ENCODE measurements around the gene DNAJC6.

DNAJC6 gene

DNA sequence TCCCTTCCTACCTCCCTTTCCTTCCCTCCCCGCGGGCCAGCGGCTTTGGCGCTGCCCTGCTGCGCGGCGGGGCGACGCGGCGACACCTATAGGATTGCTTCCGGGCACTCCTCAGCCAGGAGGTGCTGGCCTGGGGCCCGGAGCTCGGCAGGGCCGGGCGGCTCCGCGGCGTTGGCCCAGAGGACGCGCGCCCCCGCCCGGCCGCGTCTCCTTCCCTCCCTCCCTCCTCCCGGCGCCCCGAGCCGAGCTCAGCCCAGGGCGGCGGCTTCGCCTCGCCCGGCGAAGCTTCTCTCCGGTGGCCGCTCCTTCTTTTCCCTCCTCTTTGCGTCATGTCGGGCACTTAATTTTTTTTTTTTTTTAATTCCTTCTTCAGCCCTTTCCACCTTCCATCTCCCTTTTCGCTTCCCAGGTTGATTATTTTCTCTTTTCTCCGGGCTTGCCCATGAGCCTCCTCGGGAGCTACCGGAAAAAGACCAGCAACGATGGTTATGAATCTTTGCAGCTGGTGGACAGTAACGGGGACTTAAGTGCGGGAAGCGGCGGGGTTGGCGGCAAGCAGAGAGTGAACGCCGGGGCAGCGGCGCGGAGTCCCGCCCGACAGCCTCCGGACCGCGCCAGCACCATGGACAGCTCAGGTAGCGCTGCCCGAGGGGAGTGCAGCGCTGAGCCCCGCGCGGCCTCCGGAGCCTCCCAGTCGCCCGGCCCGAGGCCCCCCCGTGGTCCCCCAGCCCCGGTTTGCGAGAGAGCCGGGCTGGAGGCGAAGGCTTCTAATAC, at the start of gene DNAJC6:
Gene DNAJC6 (plus strand): TSS at position 240 of the 774 bp plus-strand sequence. CDS start 203 bp downstream, at position 443.
- DNase-seq (peak; percentile 71), ATAC-seq (peak; percentile 87)
- H3K4me1 Mint-ChIP-seq, result peaks cover 3% of the 10 kb centered on the region
- H3K27ac Mint-ChIP-seq, result no peak within 1 kb of the TSS
- H3K4me3 Mint-ChIP-seq, result peak within 1 kb of the TSS; percentile 66
- no peaks in the 10 kb centered on the region for H3K9me3 Mint-ChIP-seq
- no peaks in the 10 kb centered on the region for H3K36me3 Mint-ChIP-seq (ENCODE audit: low read depth)
- H3K27me3 Mint-ChIP-seq, result peaks cover 43% of the 10 kb centered on the region

- Mint-ChIP-seq H3K4me1 (peaks cover 36% of the 10 kb centered on the region), H3K27me3 (peaks cover 30% of the 10 kb centered on the region), H3K4me3 (no peak overlapping the region), H3K27ac (peak overlapping the region; percentile 31), H3K36me3 (ENCODE audit: low read depth) (no peaks in the 10 kb centered on the region), H3K9me3 (no peaks in the 10 kb centered on the region)
- DNase-seq, result no peak
- ATAC-seq, result peak; percentile 42
Observed at GRCh38 chr1:65259816-65260215, 49.5 kb upstream of the DNAJC6 start.

GRCh38 chr1:65260851-65261473, 48.4 kb upstream of the DNAJC6 start:
- Mint-ChIP-seq H3K36me3 (ENCODE audit: low read depth) (no peaks in the 10 kb centered on the region), H3K4me1 (peaks cover 35% of the 10 kb centered on the region), H3K27ac (peak overlapping the region; percentile 4), H3K4me3 (no peak overlapping the region), H3K9me3 (no peaks in the 10 kb centered on the region), H3K27me3 (peaks cover 22% of the 10 kb centered on the region)
- DNase-seq (no peak), ATAC-seq (peak; percentile 85)

DNA sequence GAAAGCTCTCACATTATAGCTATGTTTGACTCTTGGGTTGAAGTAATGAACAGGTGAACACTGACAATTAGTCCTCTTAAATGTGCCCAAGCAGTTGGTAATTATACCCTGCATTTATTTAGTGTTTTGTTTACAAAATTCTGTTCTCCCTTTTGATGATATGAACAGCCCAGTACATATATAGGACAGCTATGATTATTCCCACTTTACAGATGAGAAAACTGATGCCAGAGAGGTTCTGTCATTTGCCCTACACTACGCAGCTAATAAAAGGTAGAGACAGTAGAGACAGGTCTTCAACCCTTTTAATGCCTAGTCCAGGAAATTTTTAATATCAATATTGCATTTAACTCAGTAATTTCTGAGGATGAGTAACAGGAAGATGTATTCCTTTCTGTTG, 46.1 kb upstream of the DNAJC6 start:
- no peak overlapping the region for H3K4me3 Mint-ChIP-seq
- peaks cover 34% of the 10 kb centered on the region for H3K27me3 Mint-ChIP-seq
- no peak for ATAC-seq
- peaks cover 43% of the 10 kb centered on the region for H3K4me1 Mint-ChIP-seq
- H3K27ac Mint-ChIP-seq, result no peak overlapping the region
- DNase-seq, result no peak
- H3K36me3 Mint-ChIP-seq (ENCODE audit: low read depth), result no peaks in the 10 kb centered on the region
- H3K9me3 Mint-ChIP-seq, result no peaks in the 10 kb centered on the region

- no peak overlapping the region for H3K27ac Mint-ChIP-seq
- H3K9me3 Mint-ChIP-seq, result no peaks in the 10 kb centered on the region
- peaks cover 32% of the 10 kb centered on the region for H3K27me3 Mint-ChIP-seq
- H3K36me3 Mint-ChIP-seq (ENCODE audit: low read depth), result no peaks in the 10 kb centered on the region
- ATAC-seq (no peak), DNase-seq (peak; percentile 18)
- H3K4me3 Mint-ChIP-seq, result peak overlapping the region; percentile 68
- H3K4me1 Mint-ChIP-seq, result peaks cover 40% of the 10 kb centered on the region
Observed at GRCh38 chr1:65264197-65264929, 45.0 kb upstream of the DNAJC6 start.

DNA sequence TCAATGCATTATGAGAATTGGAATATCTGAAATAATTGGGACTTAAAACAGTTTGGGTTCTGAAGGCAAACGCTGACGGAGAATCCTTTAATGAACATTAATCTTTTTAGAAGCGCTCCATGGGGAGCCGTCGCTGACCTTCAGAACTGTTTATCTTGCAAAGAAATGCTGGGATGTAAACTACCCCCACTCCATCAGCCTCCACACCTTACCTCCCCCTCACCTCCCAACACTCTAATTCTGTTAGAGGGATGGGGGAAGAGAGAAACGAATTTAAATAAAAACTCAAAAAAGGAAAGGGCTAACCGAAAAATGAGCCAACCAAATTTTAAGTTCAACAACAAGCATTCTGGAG, 44.1 kb upstream of the DNAJC6 start:
- no peaks in the 10 kb centered on the region for H3K9me3 Mint-ChIP-seq
- H3K4me1 Mint-ChIP-seq, result peaks cover 32% of the 10 kb centered on the region
- peak overlapping the region; percentile 14 for H3K27ac Mint-ChIP-seq
- DNase-seq (no peak), ATAC-seq (no peak)
- H3K4me3 Mint-ChIP-seq, result peak overlapping the region; percentile 71
- H3K36me3 Mint-ChIP-seq (ENCODE audit: low read depth), result no peaks in the 10 kb centered on the region
- peaks cover 32% of the 10 kb centered on the region for H3K27me3 Mint-ChIP-seq

- DNase-seq (peak; percentile 32), ATAC-seq (peak; percentile 48)
- H3K4me3 Mint-ChIP-seq, result peak overlapping the region; percentile 71
- H3K36me3 Mint-ChIP-seq (ENCODE audit: low read depth), result no peaks in the 10 kb centered on the region
- no peaks in the 10 kb centered on the region for H3K9me3 Mint-ChIP-seq
- peaks cover 27% of the 10 kb centered on the region for H3K4me1 Mint-ChIP-seq
- H3K27me3 Mint-ChIP-seq, result peaks cover 32% of the 10 kb centered on the region
- peak overlapping the region; percentile 33 for H3K27ac Mint-ChIP-seq
Observed at GRCh38 chr1:65265651-65266351, 43.5 kb upstream of the DNAJC6 start.

DNA sequence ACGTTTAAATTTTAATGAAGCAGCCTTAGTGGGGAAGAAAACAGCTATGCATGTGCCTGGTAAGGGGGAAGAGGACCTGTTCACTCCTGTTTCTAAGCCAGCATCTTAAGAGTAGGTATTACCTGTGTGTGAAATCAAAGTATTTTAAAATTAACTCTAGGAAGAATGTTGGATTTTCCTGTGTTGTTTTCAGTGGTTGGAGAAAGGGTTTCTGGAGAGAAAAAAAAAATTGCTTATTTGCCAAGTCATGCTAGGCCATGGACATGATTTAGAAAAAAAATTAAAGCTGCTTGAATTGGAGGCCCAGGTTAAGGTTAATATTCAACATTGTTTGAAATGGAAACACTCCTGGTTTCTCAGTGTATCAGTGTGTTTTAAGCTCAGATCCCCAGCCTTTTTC, 42.9 kb upstream of the DNAJC6 start:
- Mint-ChIP-seq H3K36me3 (ENCODE audit: low read depth) (no peaks in the 10 kb centered on the region), H3K4me3 (peak overlapping the region; percentile 71), H3K9me3 (no peaks in the 10 kb centered on the region), H3K27ac (peak overlapping the region; percentile 33), H3K4me1 (peaks cover 22% of the 10 kb centered on the region), H3K27me3 (peaks cover 32% of the 10 kb centered on the region)
- ATAC-seq (no peak), DNase-seq (no peak)

DNA sequence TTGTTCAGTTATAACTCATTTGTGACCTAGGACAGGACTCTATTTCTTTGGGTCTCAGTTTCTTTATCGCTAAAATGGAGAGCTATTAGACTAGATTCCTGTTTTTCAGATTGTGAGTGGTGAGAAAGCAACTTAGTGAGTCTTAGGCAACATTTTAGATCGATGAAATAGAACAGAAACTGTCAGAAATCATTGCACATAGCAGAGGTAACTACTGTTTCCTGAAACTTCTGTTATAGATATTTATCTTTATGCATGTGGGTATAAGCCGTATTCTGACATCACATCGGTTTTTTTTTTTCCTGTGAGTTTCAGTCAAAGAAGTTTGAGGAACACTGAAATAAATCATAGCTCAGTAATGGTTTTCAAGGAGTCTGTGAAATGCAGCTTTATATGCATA, 42.1 kb upstream of the DNAJC6 start:
- DNase-seq, result no peak
- Mint-ChIP-seq H3K4me3 (no peak overlapping the region), H3K27ac (no peak overlapping the region), H3K9me3 (no peaks in the 10 kb centered on the region), H3K4me1 (peaks cover 22% of the 10 kb centered on the region), H3K27me3 (peaks cover 32% of the 10 kb centered on the region), H3K36me3 (ENCODE audit: low read depth) (no peaks in the 10 kb centered on the region)
- no peak for ATAC-seq

DNA sequence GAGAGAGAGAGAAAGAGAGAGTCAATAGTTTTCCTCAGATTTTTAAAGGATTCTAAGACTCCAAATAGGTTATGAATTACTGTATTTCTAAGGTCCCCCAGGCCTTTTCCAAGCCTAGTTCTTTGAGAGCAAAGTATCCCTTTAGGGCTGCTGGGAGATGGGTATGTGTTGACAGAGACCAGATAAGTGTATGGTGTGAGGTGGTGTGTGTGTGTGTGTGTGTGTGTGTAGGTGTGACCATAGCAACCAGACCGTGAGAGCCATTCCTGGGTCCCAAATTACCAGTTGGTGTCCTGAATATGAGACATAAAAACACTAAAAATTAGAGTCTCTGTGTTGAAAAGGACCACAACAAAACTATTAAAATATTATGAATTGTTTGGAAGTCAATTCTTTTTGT, 41.7 kb upstream of the DNAJC6 start:
- peaks cover 22% of the 10 kb centered on the region for H3K4me1 Mint-ChIP-seq
- no peak overlapping the region for H3K27ac Mint-ChIP-seq
- ATAC-seq, result no peak
- H3K4me3 Mint-ChIP-seq, result no peak overlapping the region
- DNase-seq, result no peak
- no peaks in the 10 kb centered on the region for H3K9me3 Mint-ChIP-seq
- H3K36me3 Mint-ChIP-seq (ENCODE audit: low read depth), result no peaks in the 10 kb centered on the region
- H3K27me3 Mint-ChIP-seq, result peaks cover 31% of the 10 kb centered on the region

DNA sequence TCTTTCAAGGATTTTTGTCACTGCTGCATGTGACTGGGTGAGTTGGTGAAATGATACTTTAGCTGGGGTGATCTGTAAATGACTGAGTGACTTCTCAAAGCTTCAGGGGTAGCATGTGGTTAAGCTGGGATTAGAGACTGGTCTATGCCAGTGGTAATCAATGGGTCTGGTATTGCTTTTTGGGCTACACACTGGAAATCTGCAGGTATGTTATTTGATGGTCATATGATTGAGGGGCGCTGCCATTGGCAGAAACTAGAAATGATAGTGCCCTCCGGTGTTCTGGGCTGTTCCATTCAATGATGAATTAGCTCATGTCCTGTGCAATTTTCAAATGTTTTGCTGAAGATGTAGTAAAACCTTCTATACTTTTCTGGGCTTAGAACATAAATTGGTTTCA, 39.7 kb upstream of the DNAJC6 start:
- DNase-seq (no peak), ATAC-seq (no peak)
- peaks cover 20% of the 10 kb centered on the region for H3K27me3 Mint-ChIP-seq
- H3K36me3 Mint-ChIP-seq (ENCODE audit: low read depth), result no peaks in the 10 kb centered on the region
- no peak overlapping the region for H3K4me3 Mint-ChIP-seq
- H3K27ac Mint-ChIP-seq, result no peak overlapping the region
- H3K4me1 Mint-ChIP-seq, result peaks cover 19% of the 10 kb centered on the region
- no peaks in the 10 kb centered on the region for H3K9me3 Mint-ChIP-seq

- Mint-ChIP-seq H3K27ac (no peak overlapping the region), H3K4me1 (no peaks in the 10 kb centered on the region), H3K4me3 (no peak overlapping the region), H3K36me3 (ENCODE audit: low read depth) (no peaks in the 10 kb centered on the region), H3K27me3 (peaks cover 10% of the 10 kb centered on the region), H3K9me3 (no peaks in the 10 kb centered on the region)
- DNase-seq (no peak), ATAC-seq (no peak)
Observed at GRCh38 chr1:65276197-65276939, 33.0 kb upstream of the DNAJC6 start.

GRCh38 chr1:65277605-65278347, 31.6 kb upstream of the DNAJC6 start:
- no peaks in the 10 kb centered on the region for H3K9me3 Mint-ChIP-seq
- no peak for DNase-seq
- no peak for ATAC-seq
- no peaks in the 10 kb centered on the region for H3K36me3 Mint-ChIP-seq (ENCODE audit: low read depth)
- no peak overlapping the region for H3K27ac Mint-ChIP-seq
- H3K27me3 Mint-ChIP-seq, result peaks cover 8% of the 10 kb centered on the region
- no peaks in the 10 kb centered on the region for H3K4me1 Mint-ChIP-seq
- H3K4me3 Mint-ChIP-seq, result no peak overlapping the region
